NCI-H345 (cell line): ENCODE data around the gene STAG3.
"Not testable (repeated sequence)": the region's sequence is repeated elsewhere in the genome, so short reads cannot be mapped to it uniquely, and the experiment has no call there.

Experiments
- DNase-seq: peaks from one replicate; lab custom pipeline; 2025; lab: John Stamatoyannopoulos, UW

STAG3 gene

DNA sequence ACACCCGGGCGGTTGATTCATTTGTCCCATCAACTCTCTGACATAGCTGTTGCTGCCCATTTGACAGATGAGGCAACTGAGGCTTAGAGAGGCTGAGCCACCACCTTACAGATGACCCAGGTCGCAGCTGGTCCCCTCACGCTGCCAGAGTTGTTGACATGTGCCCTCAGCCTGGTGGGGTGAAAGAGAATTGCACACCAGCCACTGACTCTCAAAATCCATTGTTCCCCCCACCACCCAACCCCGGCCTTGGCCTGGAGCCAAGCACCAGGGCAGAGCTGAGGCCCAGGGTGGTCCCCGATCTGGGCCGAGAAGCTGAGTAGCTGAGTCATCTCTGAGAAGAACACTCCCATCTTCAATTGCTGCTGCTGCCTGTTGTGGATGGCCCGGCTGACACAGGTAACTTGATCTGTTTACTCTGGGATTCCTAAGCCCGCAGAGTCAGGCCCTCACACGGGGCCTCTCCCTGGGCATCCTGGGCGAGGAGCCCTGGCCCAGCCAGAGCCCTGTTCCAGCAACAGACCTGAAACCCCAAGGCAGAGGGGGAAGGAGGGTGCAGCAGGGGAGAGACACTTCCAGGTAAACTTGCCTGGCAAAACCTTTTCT lies 69.5 kb downstream of the STAG3 start:
- peak; percentile 87 for DNase-seq

DNA sequence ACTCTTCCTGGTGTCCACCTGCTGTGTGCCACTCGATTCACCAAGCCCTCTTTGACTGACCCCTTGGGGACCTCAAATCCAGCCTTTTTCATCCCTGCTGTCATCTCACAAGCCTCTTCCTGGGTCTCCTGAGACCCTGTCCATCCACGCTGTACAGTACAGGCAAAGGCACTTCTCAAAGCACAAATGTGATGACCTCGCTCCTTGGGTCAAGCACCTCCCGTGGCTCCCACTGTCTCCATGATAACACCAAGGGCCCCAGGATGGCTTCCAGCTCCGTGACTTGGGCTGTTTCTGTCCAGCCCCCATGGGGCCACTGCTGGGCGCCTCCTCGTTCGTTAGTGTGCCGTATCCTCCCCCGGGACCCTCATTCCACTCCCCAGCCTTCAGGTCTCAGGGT lies 70.8 kb downstream of the STAG3 start:
- DNase-seq = no peak

DNA sequence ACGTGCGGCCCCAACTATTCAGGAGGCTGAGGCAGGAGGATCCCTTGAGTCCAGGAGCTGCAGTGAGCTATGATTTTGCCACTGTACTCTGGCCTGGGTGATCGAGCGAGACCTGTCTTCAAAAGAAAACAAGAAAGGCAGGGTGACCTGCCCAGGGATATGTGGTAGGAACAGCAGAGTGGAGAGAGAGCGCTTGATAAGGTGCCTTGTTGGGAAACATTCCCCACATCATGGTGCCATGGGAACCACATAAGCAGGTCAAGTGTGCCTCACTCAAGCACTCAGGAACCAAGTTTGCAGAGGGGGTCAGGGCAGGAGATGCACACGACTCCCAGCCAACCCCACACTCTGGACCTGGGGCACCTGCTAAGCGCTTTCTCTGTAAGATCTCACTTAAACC lies 79.3 kb downstream of the STAG3 start:
- DNase-seq = no peak

DNA sequence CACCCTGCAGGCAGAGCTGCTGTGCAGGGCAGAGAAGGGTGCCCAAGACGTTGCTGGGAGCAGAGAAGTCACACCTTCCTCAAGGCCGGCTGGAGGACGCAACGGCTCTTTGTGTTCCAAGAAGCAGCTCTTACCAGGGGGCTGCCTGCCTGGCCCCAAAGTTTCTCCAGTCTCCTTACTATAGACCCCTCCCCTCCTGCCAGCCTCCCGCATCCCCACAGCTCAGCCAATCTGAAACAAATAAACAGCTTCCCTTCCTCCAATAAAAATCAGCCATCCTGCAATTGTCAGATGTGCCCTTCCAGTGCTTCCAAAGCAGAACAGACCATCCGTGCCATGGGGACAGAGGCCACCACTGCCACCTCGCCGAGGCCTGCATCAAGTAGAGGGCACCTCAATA lies 82.3 kb downstream of the STAG3 start:
- DNase-seq = not testable (repeated sequence)

DNA sequence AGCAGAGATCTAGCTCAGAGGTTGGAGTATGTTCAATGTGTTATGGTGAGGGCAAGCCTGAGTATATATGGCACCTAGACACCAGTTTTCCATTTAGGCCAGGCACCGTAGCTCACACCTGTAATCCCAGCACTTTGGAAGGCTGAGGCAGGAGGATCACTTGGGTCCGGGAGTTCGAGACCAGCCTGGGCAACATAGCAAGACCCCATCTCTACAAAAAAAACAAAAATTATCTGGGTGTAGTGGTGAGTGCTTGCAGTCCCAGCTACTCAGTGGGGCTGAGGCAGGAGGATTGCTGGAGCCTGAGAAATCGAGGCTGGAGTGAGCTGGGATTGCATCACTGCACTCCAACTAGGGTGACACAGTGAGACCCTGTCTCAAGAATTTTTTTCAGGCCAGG lies 85.2 kb downstream of the STAG3 start:
- not testable (repeated sequence) for DNase-seq
